ENCODE data around the gene CDC73.
"Not testable (repeated sequence)": the region's sequence is repeated elsewhere in the genome, so short reads cannot be mapped to it uniquely, and the experiment has no call there.

CDC73 gene

GRCh38 chr1:193231146-193231545, 109.3 kb downstream of the CDC73 start:
- DNase-seq (ENCODE audit: low spot score), result not testable (repeated sequence)

- DNase-seq (ENCODE audit: low spot score), result no peak
These were observed 112.7 kb downstream of the CDC73 start for GRCh38 chr1:193234530-193234929.

GRCh38 chr1:193237381-193237978, 115.6 kb downstream of the CDC73 start:
- no peak for DNase-seq (ENCODE audit: low spot score)

- no peak for DNase-seq (ENCODE audit: low spot score)
These were observed 118.8 kb downstream of the CDC73 start for GRCh38 chr1:193240609-193241008.

- no peak for DNase-seq (ENCODE audit: low spot score)
These were observed 119.4 kb downstream of the CDC73 start for GRCh38 chr1:193241132-193241827.

- no peak for DNase-seq (ENCODE audit: low spot score)
These were observed 120.2 kb downstream of the CDC73 start for GRCh38 chr1:193242000-193242399.

- no peak for DNase-seq (ENCODE audit: low spot score)
These were observed 127.4 kb downstream of the CDC73 start for GRCh38 chr1:193249187-193249586.

- no peak for DNase-seq (ENCODE audit: low spot score)
These were observed 130.1 kb downstream of the CDC73 start for GRCh38 chr1:193251950-193252349.

GRCh38 chr1:193256019-193256418, 134.2 kb downstream of the CDC73 start:
- no peak for DNase-seq (ENCODE audit: low spot score)

GRCh38 chr1:193259636-193260035, 137.8 kb downstream of the CDC73 start:
- DNase-seq (ENCODE audit: low spot score), result no peak

- no peak for DNase-seq (ENCODE audit: low spot score)
These were observed 138.4 kb downstream of the CDC73 start for GRCh38 chr1:193260056-193260745.

- no peak for DNase-seq (ENCODE audit: low spot score)
These were observed 139.1 kb downstream of the CDC73 start for GRCh38 chr1:193260896-193261295.

GRCh38 chr1:193262661-193263060, 140.8 kb downstream of the CDC73 start:
- no peak for DNase-seq (ENCODE audit: low spot score)

GRCh38 chr1:193264313-193265065, 142.7 kb downstream of the CDC73 start:
- DNase-seq (ENCODE audit: low spot score), result no peak

- DNase-seq (ENCODE audit: low spot score), result no peak
These were observed 143.9 kb downstream of the CDC73 start for GRCh38 chr1:193265716-193266115.

- DNase-seq (ENCODE audit: low spot score), result not testable (repeated sequence)
These were observed 145.0 kb downstream of the CDC73 start for GRCh38 chr1:193266794-193267193.

- no peak for DNase-seq (ENCODE audit: low spot score)
These were observed 149.2 kb downstream of the CDC73 start for GRCh38 chr1:193270996-193271395.

GRCh38 chr1:193275773-193276172, 153.9 kb downstream of the CDC73 start:
- DNase-seq (ENCODE audit: low spot score), result no peak

- DNase-seq (ENCODE audit: low spot score), result no peak
These were observed 157.1 kb downstream of the CDC73 start for GRCh38 chr1:193278968-193279367.

- DNase-seq (ENCODE audit: low spot score), result no peak
These were observed 160.1 kb downstream of the CDC73 start for GRCh38 chr1:193281894-193282293.

- no peak for DNase-seq (ENCODE audit: low spot score)
These were observed 161.2 kb downstream of the CDC73 start for GRCh38 chr1:193283016-193283415.

- no peak for DNase-seq (ENCODE audit: low spot score)
These were observed 162.4 kb downstream of the CDC73 start for GRCh38 chr1:193284219-193284618.

GRCh38 chr1:193285641-193286040, 163.8 kb downstream of the CDC73 start:
- DNase-seq (ENCODE audit: low spot score), result no peak
